ENCODE results near the gene AGAP2. TPM values are rescaled to one million over a fixed set of nuclear protein-coding genes. Genes with fewer than 3 reads are reported as not detected.

Gene AGAP2
- total and polyA plus RNA-seq, 2 of the 8 experiments (the other 6 are each of a cell fraction or from before 2014, with no cell fraction given), result 1.5 TPM

DNA sequence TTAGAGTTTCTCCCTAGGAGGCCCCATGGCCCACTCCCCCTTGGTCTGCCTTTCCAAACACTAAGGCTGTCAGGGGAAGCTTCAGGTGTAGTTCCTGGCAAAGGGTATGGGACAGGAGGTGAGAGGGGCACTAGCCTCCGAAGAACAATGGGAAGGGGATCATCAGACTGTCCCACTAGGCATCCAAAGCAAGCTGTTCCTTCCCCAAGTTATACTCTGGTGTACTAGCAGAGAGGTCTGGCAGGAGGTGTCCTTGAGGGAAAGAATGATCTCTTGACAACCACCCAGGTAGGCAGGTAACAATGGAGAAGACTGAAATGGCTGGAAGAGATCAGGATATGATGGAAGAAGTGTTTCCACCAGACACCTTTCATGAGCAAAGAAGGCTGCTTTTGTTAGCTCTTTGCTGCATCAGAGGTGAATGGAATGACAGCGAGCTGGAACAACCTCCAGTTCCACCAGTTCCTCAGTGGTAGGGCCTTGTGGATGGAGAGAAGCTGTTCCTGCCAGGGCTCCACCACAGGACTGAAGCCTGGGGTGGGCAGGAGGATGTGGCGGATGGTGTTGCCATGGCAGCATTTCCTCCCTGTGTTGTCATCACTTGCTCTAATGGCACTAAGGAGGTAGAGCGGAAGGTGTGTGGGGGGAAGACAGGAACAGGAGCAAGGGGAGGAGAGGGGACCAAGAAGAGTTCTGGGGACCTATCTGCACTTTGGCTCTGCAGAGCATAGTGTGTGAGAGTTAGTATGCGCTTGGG is 2.3 kb upstream of the AGAP2 start:
- WGBS, 2 experiments (ENCODE audit: extremely low coverage in 1 of 2, insufficient coverage in 1 of 2, insufficient read length in 1 of 2, insufficient replicate concordance in 2 of 2, low coverage in 1 of 2, low lambda C conversion rate in 2 of 2, missing lambda C conversion rate in 1 of 2), result 85% methylated on average over 5 of the region's 5 CpGs; no CpG with 5 or more reads in 1 of the 2 experiments
- no peak for TF ChIP-seq RFX5 (IDR thresholded peaks at IDR 0.05; ENCODE audit: borderline replicate concordance, low read depth, low read length)
- TF ChIP-seq TAF1 (IDR thresholded peaks at IDR 0.05; ENCODE audit: low read depth, low read length), result no peak
- TF ChIP-seq CEBPB (IDR thresholded peaks at IDR 0.05; ENCODE audit: low read depth, low read length), result no peak
- TF ChIP-seq ASH2L (IDR thresholded peaks at IDR 0.05; ENCODE audit: low read length), result no peak
- no peak for TF ChIP-seq CREB1 (IDR thresholded peaks at IDR 0.05)
- TF ChIP-seq, protein P1, sequence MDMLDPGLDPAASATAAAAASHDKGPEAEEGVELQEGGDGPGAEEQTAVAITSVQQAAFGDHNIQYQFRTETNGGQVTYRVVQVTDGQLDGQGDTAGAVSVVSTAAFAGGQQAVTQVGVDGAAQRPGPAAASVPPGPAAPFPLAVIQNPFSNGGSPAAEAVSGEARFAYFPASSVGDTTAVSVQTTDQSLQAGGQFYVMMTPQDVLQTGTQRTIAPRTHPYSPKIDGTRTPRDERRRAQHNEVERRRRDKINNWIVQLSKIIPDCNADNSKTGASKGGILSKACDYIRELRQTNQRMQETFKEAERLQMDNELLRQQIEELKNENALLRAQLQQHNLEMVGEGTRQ (IDR thresholded peaks at IDR 0.05; ENCODE audit: low read length), result no peak
- no peak for TF ChIP-seq BCL11A (IDR thresholded peaks at IDR 0.05; ENCODE audit: low read depth in 2 of 2, low read length in 2 of 2)
- no peak for TF ChIP-seq TEAD4 (IDR thresholded peaks at IDR 0.05; ENCODE audit: low read depth, low read length)
- TF ChIP-seq NRF1 (IDR thresholded peaks at IDR 0.05; ENCODE audit: low read depth, low read length), result no peak
- no peak for TF ChIP-seq SIX5 (IDR thresholded peaks at IDR 0.05; ENCODE audit: low read depth, low read length)
- TF ChIP-seq, protein P2, sequence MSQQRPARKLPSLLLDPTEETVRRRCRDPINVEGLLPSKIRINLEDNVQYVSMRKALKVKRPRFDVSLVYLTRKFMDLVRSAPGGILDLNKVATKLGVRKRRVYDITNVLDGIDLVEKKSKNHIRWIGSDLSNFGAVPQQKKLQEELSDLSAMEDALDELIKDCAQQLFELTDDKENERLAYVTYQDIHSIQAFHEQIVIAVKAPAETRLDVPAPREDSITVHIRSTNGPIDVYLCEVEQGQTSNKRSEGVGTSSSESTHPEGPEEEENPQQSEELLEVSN (IDR thresholded peaks at IDR 0.05), result no peak

More for the DNA sequence above, 2.3 kb upstream of the AGAP2 start:
- Histone ChIP-seq H4K5ac (ENCODE audit: insufficient read length, low read depth, low read length) (no peak overlapping the region), H3K4me1 (replicated peaks in 1 of 4; ENCODE audit: control insufficient read depth in 3 of 4, insufficient read depth in 4 of 4, low read length in 3 of 4) (peaks cover 0 to 28% (median 13%) of the 10 kb centered on the region in 4 experiments; a peak in 6 of 7 replicates), H3K4me3 (ENCODE audit: extremely low read depth in 1 of 4, insufficient read depth in 2 of 4, low read depth in 3 of 4, low read length in 4 of 4) (no peak overlapping the region), H4K91ac (replicated peaks; ENCODE audit: insufficient read length, low read length) (no peak overlapping the region), H3K27me3 (replicated peaks in 1 of 4; ENCODE audit: control insufficient read depth in 3 of 4, extremely low read depth in 1 of 4, insufficient read depth in 3 of 4, low read length in 3 of 4) (peaks cover 36 to 60% (median 55%) of the 10 kb centered on the region in 4 experiments), H3K14ac (ENCODE audit: insufficient read length) (no peak overlapping the region), H2BK20ac (ENCODE audit: low read length) (no peak overlapping the region), H3K56ac (replicated peaks; ENCODE audit: insufficient read length, low read depth, low read length) (no peak overlapping the region), H3K4ac (replicated peaks; ENCODE audit: insufficient read length, low read depth, low read length) (no peak overlapping the region), H3K79me1 (ENCODE audit: low read depth, low read length) (peaks cover 5% of the 10 kb centered on the region), H3K23me2 (ENCODE audit: low read depth, low read length) (peaks cover 6% of the 10 kb centered on the region), H3K9me3 (ENCODE audit: insufficient read depth in 2 of 2, low read depth in 1 of 2, low read length in 1 of 2) (no peaks in the 10 kb centered on the region; a peak in 1 of 4 replicates), H4K8ac (ENCODE audit: extremely low read depth, insufficient read depth, low read length) (no peak overlapping the region), H3K18ac (ENCODE audit: extremely low read depth, low read length) (no peak overlapping the region), H2AFZ (ENCODE audit: low read length) (no peak overlapping the region), H3K23ac (ENCODE audit: insufficient read length) (no peak overlapping the region), H4K20me1 (replicated peaks in 1 of 2; ENCODE audit: control insufficient read depth in 1 of 2, insufficient read depth in 2 of 2, low read length in 2 of 2) (peaks cover 0 to 7% of the 10 kb centered on the region in 2 experiments), H3K27ac (ENCODE audit: low read depth, low read length) (no peak overlapping the region), H2BK12ac (ENCODE audit: low read depth, low read length) (no peak overlapping the region; the same call in 1 of the 2 replicates), H2AK5ac (ENCODE audit: low read depth, low read length) (no peak overlapping the region), H3K4me2 (ENCODE audit: insufficient read depth in 1 of 2, low read depth in 2 of 2, low read length in 2 of 2) (no peak overlapping the region; a peak in 1 of 4 replicates), H3K79me2 (ENCODE audit: control insufficient read depth in 1 of 2, insufficient read depth in 2 of 2, low read length in 2 of 2) (no peaks in the 10 kb centered on the region), H3K9ac (replicated peaks in 1 of 4; ENCODE audit: extremely low read depth in 1 of 4, low read depth in 3 of 4, low read length in 3 of 4) (no peak overlapping the region), H3K36me3 (ENCODE audit: control insufficient read depth in 2 of 4, insufficient read depth in 4 of 4, low read length in 3 of 4) (peaks cover 0 to 6% (median under 1%) of the 10 kb centered on the region in 4 experiments; a peak in 2 of 8 replicates), H2BK5ac (ENCODE audit: low read depth, low read length) (no peak overlapping the region), H2BK120ac (replicated peaks; ENCODE audit: low read depth, low read length) (no peak overlapping the region), H2BK15ac (ENCODE audit: low read length) (peak overlapping the region; percentile 62; the same call in 1 of the 2 replicates)
- CTCF ChIA-PET (ENCODE audit: partially characterized antibody), result interaction anchor here (1.0 to 11.2 kb wide), 10 partner anchors 8 to 149 kb away, joined by 3 to 149 read pairs (median 6); partner anchors contain the start of gene B4GALNT1
- POLR2A ChIA-PET (ENCODE audit: partially characterized antibody), result interaction anchor here (0.9 to 3.9 kb wide), 7 partner anchors 8 to 121 kb away, joined by 3 to 25 read pairs (median 4); partner anchors contain the start of genes CDK4, EEF1AKMT3 and METTL1
- DNase-seq (ENCODE audit: low read depth in 1 of 2, low spot score in 2 of 2) (no peak), FAIRE-seq (no peak)
